Epidermal melanocyte (primary cell): ENCODE measurements around the gene LRATD1.

ENCODE experiments used
- DNase-seq: peaks from one replicate; pipeline ENCODE4 v3.0.0; 2011; ENCODE audit warnings: low spot score; ENCODE audit not compliant: insufficient read length

The LRATD1 gene

GRCh38 chr2:14633461-14634181 lies 1.1 kb downstream of the LRATD1 start:
- no peak for DNase-seq

- DNase-seq = no peak
Observed at GRCh38 chr2:14634182-14634488, 1.6 kb downstream of the LRATD1 start.

- DNase-seq = peak; percentile 41
Observed at GRCh38 chr2:14634489-14635390, 2.2 kb downstream of the LRATD1 start.

- DNase-seq = peak; percentile 37
Observed at GRCh38 chr2:14635391-14635871, 2.9 kb downstream of the LRATD1 start.

- DNase-seq = no peak
Observed at GRCh38 chr2:14638488-14638887, 6.0 kb downstream of the LRATD1 start.

- DNase-seq = no peak
Observed at GRCh38 chr2:14641116-14641515, 8.6 kb downstream of the LRATD1 start.

- DNase-seq = no peak
Observed at GRCh38 chr2:14642499-14642898, 10.0 kb downstream of the LRATD1 start.

GRCh38 chr2:14647714-14648113 lies 15.2 kb downstream of the LRATD1 start:
- no peak for DNase-seq

- no peak for DNase-seq
Observed at GRCh38 chr2:14650066-14650465, 17.5 kb downstream of the LRATD1 start.

- DNase-seq = no peak
Observed at GRCh38 chr2:14654835-14655282, 22.3 kb downstream of the LRATD1 start.

- no peak for DNase-seq
Observed at GRCh38 chr2:14656146-14656545, 23.6 kb downstream of the LRATD1 start.

GRCh38 chr2:14661163-14661562 lies 28.6 kb downstream of the LRATD1 start:
- no peak for DNase-seq

- DNase-seq = no peak
Observed at GRCh38 chr2:14673351-14673875, 40.9 kb downstream of the LRATD1 start.

- DNase-seq = no peak
Observed at GRCh38 chr2:14675489-14675888, 43.0 kb downstream of the LRATD1 start.

- no peak for DNase-seq
Observed at GRCh38 chr2:14676371-14676770, 43.9 kb downstream of the LRATD1 start.

- DNase-seq = no peak
Observed at GRCh38 chr2:14677039-14677438, 44.5 kb downstream of the LRATD1 start.

- DNase-seq = no peak
Observed at GRCh38 chr2:14678761-14679160, 46.2 kb downstream of the LRATD1 start.

GRCh38 chr2:14681608-14682007 lies 49.1 kb downstream of the LRATD1 start:
- no peak for DNase-seq
